HG02885 (cell line): ENCODE data around the gene PSME1.

ENCODE experiments used
- ATAC-seq: cut with Tn5 transposase; IDR thresholded peaks from one replicate; pipeline ENCODE4 v1.9.1; 2021; ENCODE audit warnings: mild to moderate bottlenecking; ENCODE audit not compliant: unreplicated experiment, poor library complexity

Gene PSME1

DNA sequence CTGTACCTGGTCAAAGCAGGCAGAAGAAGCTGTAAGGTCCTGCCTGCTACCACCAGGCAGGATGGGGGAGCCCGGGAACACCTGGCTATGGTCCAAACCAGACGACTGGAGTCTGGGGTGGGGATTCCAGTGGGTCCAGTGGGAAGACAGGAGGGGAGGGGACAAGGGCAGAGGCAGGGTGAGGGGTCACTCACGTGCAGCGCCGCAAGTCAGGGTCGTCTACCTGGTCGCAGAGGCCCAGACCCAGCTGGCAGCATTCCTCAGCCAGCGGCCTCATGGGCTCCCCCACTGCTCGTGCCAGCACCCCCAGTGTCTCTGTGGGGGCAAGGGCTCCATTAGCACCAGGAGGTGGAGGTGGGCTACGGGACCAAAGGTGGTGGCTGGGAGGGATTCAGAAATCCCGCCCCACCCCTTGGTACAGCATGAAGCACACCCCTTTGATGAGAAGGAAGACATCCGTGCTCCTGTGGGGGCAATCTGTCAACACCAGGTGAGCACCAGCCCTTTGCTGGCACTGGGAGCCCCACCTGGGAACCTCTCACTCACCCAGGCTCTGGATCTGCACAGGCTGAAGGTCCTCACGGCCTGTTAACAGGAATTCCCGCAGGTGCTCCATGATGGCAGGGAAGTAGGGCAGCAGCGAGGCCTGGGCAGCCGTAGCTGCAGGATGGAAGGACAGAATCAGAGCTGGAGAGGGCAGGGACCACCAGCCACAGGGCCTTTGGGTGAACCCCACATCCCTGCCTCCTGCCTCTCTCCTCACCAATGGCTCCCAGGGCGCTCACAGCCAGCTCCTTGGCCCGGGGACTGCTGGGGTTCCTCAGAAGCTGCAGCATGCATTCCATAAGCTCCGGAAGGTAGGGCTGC, 48.3 kb downstream of the PSME1 start:
- no peak for ATAC-seq

DNA sequence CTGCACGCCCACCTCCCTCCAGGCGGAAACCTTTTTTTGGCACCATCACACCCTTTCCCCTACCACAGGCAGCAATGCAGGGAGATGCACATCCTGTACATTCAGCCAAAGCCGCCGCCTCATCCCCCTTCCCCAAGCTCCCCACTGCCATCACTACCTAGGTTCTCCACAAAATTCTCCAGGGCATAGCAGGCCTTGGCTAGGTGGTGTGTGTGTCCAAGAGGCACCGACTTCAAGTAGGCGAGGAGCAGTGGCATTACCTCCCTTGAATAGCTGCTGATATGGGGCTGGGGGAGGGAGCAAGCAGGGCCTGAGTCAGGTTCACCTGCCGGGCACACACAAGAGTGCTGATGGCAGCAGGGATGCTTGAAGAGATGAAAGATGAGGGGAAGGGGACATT, 49.0 kb downstream of the PSME1 start:
- ATAC-seq: no peak

DNA sequence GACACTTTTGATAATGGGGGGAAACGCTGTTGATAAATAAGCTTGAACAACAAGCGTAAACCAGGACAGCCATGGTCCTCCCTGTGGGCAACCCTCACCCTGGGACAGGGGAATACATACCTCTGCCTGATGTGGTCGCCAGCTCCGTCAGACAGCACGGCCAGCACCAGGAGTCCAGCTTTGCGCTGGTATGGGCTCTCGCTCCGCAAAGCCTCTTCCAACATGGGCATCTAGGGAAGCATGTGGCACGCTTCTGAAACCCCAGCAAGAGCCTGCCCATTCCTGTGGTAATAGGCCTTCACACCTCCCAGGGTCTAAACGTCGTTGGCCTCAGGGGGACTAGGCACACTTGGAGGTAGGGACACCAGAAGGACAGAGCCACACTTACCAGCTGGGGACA, 49.7 kb downstream of the PSME1 start:
- ATAC-seq: no peak

DNA sequence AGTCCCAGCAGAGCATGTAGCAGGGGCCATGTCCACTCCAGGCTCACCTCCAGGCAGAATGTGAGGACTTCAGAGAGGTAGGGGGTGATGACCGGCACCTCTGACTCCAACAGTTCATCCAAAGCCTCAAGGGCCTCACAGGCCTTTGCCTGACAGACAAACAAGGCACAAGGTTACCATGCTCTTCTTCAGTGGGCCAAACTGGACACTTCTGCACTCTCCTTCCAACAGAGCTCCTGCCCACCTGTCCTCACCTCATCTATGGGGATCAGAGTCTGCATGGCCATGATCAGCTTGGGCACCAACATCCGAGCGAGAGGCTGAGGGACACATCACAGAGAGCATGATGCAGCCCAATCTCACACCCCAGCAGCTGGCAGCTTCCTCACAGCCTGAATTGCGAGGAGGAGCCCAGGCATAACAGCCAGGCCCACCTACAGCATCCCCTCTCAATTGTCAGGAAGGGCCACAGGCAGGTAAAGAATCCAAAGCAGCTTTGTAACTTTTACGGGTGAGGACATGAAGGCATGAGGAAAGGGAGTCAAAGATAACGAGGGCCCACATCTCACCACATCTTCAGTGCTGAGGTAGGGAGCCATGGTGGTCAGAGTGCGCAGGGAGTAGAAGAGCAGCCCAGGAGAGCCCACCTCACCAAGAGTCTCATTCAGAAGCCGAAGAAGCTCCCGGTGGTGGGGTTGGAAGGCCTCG, 51.0 kb downstream of the PSME1 start:
- no peak for ATAC-seq

DNA sequence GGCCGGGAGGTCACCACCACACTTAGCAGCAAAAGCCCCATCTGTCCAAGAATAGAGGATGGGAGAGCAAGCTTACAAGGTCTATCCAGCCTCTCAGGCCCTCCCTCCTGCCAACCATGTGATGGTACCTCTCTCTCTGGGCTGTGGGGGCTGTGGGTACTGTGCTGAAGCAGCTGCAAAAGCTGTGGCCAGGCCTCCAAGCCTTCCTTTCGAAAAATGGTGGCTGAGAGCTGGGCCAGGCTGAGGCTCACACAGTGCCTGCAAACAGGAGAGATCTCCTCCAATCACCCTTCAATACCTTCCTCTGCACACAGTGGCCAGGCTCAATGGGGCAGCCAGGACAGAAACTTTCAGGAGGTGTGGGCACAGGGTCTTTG, 51.5 kb downstream of the PSME1 start:
- no peak for ATAC-seq
